PC-9 (cell line): ENCODE data around the gene ETV3L. TPM values are rescaled to one million over a fixed set of nuclear protein-coding genes. Genes with fewer than 3 reads are reported as not detected.
"Not testable (repeated sequence)": the region's sequence is repeated elsewhere in the genome, so short reads cannot be mapped to it uniquely, and the experiment has no call there.

Source experiments
- BruUV-seq: library from RNA; stranded (reverse); fragments of 400-500 nt; replicated peaks from 2 replicates; lab custom pipeline; 2021; lab: Mats Ljungman, UMichigan
- CTCF ChIA-PET: fragments of 300-600 bp; sonication (Branson Sonifier 250); formaldehyde crosslinking; loops from one replicate; lab custom pipeline; 2022; ENCODE audit warnings: antibody characterized with exemption; lab: Charles Lee
- POLR2A ChIA-PET: fragments of 300-600 bp; sonication (Branson Sonifier 250); formaldehyde crosslinking; loops from one replicate; lab custom pipeline; 2022; ENCODE audit warnings: antibody characterized with exemption; ENCODE audit not compliant: unreplicated experiment; lab: Charles Lee
- DNase-seq, 2 experiments: peaks; one replicate each; pipeline versions ENCODE4 v3.0.0 to v3.0.0-alpha.2; 2015 to 2022; ENCODE audit warnings: mixed read lengths in 1 of 2
- H2AFZ ChIP-seq: fragments of 200-600 bp; sonication (generic); 2 replicates; pipeline ENCODE4 v1.8.1; 2017; ENCODE audit warnings: antibody characterized with exemption
- H3F3A ChIP-seq: fragments of 200-600 bp; sonication (generic); 2 replicates; pipeline ENCODE4 v1.8.1; 2017; ENCODE audit warnings: antibody characterized with exemption, mild to moderate bottlenecking, low read depth; ENCODE audit not compliant: insufficient read depth
- H3K27ac ChIP-seq: fragments of 200-600 bp; sonication (generic); 2 replicates; pipeline ENCODE4 v1.6.1; 2016; ENCODE audit warnings: mixed run types
- H3K27me3 ChIP-seq: fragments of 200-600 bp; sonication (generic); 2 replicates; pipeline ENCODE4 v1.6.1; 2016; ENCODE audit warnings: low read depth, mixed run types; ENCODE audit not compliant: insufficient read depth
- H3K36me3 ChIP-seq: fragments of 200-600 bp; sonication (generic); 2 replicates; pipeline ENCODE4 v1.6.1; 2016; ENCODE audit warnings: low read depth, mixed run types
- H3K4me1 ChIP-seq: fragments of 200-600 bp; sonication (generic); replicated peaks from 2 replicates; pipeline ENCODE4 v1.6.1; 2016; ENCODE audit warnings: mixed run types; ENCODE audit not compliant: insufficient read depth
- H3K4me2 ChIP-seq: fragments of 200-600 bp; sonication (generic); 2 replicates; pipeline ENCODE4 v1.6.1; 2017; ENCODE audit warnings: mixed run types
- H3K4me3 ChIP-seq: fragments of 200-600 bp; sonication (generic); 2 replicates; pipeline ENCODE4 v1.6.1; 2016; ENCODE audit warnings: mixed run types
- H3K79me2 ChIP-seq: fragments of 200-600 bp; sonication (generic); 2 replicates; pipeline ENCODE4 v1.6.1; 2017; ENCODE audit warnings: low read depth, mixed run types
- H3K9me2 ChIP-seq: fragments of 200-600 bp; sonication (generic); 2 replicates; pipeline ENCODE4 v1.8.1; 2017; ENCODE audit warnings: mild to moderate bottlenecking; ENCODE audit not compliant: insufficient read depth
- H3K9me3 ChIP-seq: fragments of 200-600 bp; sonication (generic); 2 replicates; pipeline ENCODE4 v1.8.1; 2016; ENCODE audit warnings: low read depth; ENCODE audit not compliant: insufficient read depth
- H4K20me1 ChIP-seq: fragments of 200-600 bp; sonication (generic); 2 replicates; pipeline ENCODE4 v1.8.1; 2017; ENCODE audit not compliant: insufficient read depth
- CTCF ChIP-seq: fragments of 200-600 bp; sonication (generic); conservative IDR thresholded peaks from 2 replicates; pipeline ENCODE4 v1.6.1; 2017; ENCODE audit warnings: mixed run types, antibody characterized with exemption, mild to moderate bottlenecking, moderate library complexity
- EZH2 ChIP-seq: fragments of 200-600 bp; sonication (generic); IDR thresholded peaks from 2 replicates; pipeline ENCODE4 v1.8.0; 2017; ENCODE audit warnings: antibody characterized with exemption, low read depth
- intact Hi-C: fragments of 100-400 bp; cut with micrococcal nuclease; formaldehyde crosslinking; loops from one replicate; pipeline ENCODE4 v1.10.0; 2022; ENCODE audit not compliant: unreplicated experiment
- total RNA-seq: library from RNA; stranded (reverse); gene quantifications from 2 replicates; pipeline ENCODE4 v1.2.3, GENCODE V29; 2021

The ETV3L gene
- total RNA-seq, 1 experiment from 2014 or later: not detected

GRCh38 chr1:157073944-157074685, 25.5 kb downstream of the ETV3L start:
- Histone ChIP-seq H3K4me3 (no peak overlapping the region), H3K27me3 (peaks cover 3% of the 10 kb centered on the region; the same call in 1 of the 2 replicates), H3K4me2 (peak overlapping the region; percentile 62), H3K27ac (no peak overlapping the region), H3K79me2 (no peaks in the 10 kb centered on the region), H3K9me2 (peaks cover 4% of the 10 kb centered on the region; the same call in 1 of the 2 replicates), H3K9me3 (no peaks in the 10 kb centered on the region), H3F3A (no peaks in the 10 kb centered on the region; the same call in 1 of the 2 replicates), H4K20me1 (no peaks in the 10 kb centered on the region), H3K4me1 (no peaks in the 10 kb centered on the region), H3K36me3 (no peaks in the 10 kb centered on the region), H2AFZ (no peak overlapping the region)
- intact Hi-C loops: loop anchor here (10.0 kb wide), 2 partner anchors 119 to 179 kb away; partner anchors contain the start of gene PEAR1
- POLR2A ChIA-PET: interaction anchor here (0.6 kb wide), 1 partner anchor 176 kb away, joined by 10 read pairs; no protein-coding TSS in a partner anchor
- peak in 1 of 2 experiments; percentile 54 for DNase-seq
- BruUV-seq: no TSS peak
- CTCF ChIA-PET: interaction anchor here (0.7 to 1.1 kb wide), 4 partner anchors 16 to 147 kb away, joined by 3 to 4 read pairs (median 4); no protein-coding TSS in a partner anchor
- peak; percentile 57 for TF ChIP-seq CTCF
- TF ChIP-seq EZH2: no peak

- Histone ChIP-seq H3K4me3 (no peak overlapping the region), H3K79me2 (no peaks in the 10 kb centered on the region), H3K4me1 (no peaks in the 10 kb centered on the region), H2AFZ (no peak overlapping the region), H3K4me2 (no peak overlapping the region), H3K36me3 (no peaks in the 10 kb centered on the region), H3K9me3 (no peaks in the 10 kb centered on the region), H3K9me2 (no peaks in the 10 kb centered on the region), H3K27me3 (no peaks in the 10 kb centered on the region; the same call in 1 of the 2 replicates), H3K27ac (no peak overlapping the region), H3F3A (no peaks in the 10 kb centered on the region), H4K20me1 (no peaks in the 10 kb centered on the region)
- no TSS peak for BruUV-seq
- CTCF ChIA-PET: interaction anchor here (0.6 kb wide), 1 partner anchor 443 kb away, joined by 9 read pairs; no protein-coding TSS in a partner anchor
- POLR2A ChIA-PET: no interaction called here
- DNase-seq: no peak
- TF ChIP-seq CTCF (no peak), EZH2 (no peak)
- intact Hi-C loops: no loop called here
These were observed 30.0 kb downstream of the ETV3L start for GRCh38 chr1:157069601-157070000.

GRCh38 chr1:157059241-157059640, 40.4 kb downstream of the ETV3L start:
- POLR2A ChIA-PET, H2AFZ ChIP-seq, H3K9me2 ChIP-seq, intact Hi-C loops, H3K79me2 ChIP-seq, H3K4me1 ChIP-seq, H3F3A ChIP-seq, H3K27ac ChIP-seq, BruUV-seq, H4K20me1 ChIP-seq, H3K9me3 ChIP-seq, H3K4me2 ChIP-seq, CTCF ChIA-PET, H3K36me3 ChIP-seq, H3K27me3 ChIP-seq, DNase-seq, H3K4me3 ChIP-seq: not testable (repeated sequence)
